HG02571 (cell line): ENCODE data around the gene ERICH4.
"Not testable (repeated sequence)": the region's sequence is repeated elsewhere in the genome, so short reads cannot be mapped to it uniquely, and the experiment has no call there.

ENCODE experiments used
- ATAC-seq: cut with Tn5 transposase; IDR thresholded peaks from one replicate; pipeline ENCODE4 v1.9.1; 2021; ENCODE audit warnings: mild to moderate bottlenecking, moderate library complexity; ENCODE audit not compliant: unreplicated experiment

ERICH4 gene

GRCh38 chr19:41476583-41476982 is 33.6 kb downstream of the ERICH4 start:
- no peak for ATAC-seq

- no peak for ATAC-seq
Observed at GRCh38 chr19:41478171-41478570, 35.2 kb downstream of the ERICH4 start.

- ATAC-seq, result no peak
Observed at GRCh38 chr19:41478875-41479756, 36.2 kb downstream of the ERICH4 start.

- no peak for ATAC-seq
Observed at GRCh38 chr19:41479757-41480191, 36.8 kb downstream of the ERICH4 start.

GRCh38 chr19:41480336-41480735 is 37.4 kb downstream of the ERICH4 start:
- no peak for ATAC-seq

GRCh38 chr19:41484822-41485221 is 41.9 kb downstream of the ERICH4 start:
- ATAC-seq, result no peak

- ATAC-seq, result not testable (repeated sequence)
Observed at GRCh38 chr19:41486953-41487352, 44.0 kb downstream of the ERICH4 start.

GRCh38 chr19:41492843-41493242 is 49.9 kb downstream of the ERICH4 start:
- ATAC-seq, result no peak
